Measurements from ENCODE around the gene NAP1L5.

The NAP1L5 gene

DNA sequence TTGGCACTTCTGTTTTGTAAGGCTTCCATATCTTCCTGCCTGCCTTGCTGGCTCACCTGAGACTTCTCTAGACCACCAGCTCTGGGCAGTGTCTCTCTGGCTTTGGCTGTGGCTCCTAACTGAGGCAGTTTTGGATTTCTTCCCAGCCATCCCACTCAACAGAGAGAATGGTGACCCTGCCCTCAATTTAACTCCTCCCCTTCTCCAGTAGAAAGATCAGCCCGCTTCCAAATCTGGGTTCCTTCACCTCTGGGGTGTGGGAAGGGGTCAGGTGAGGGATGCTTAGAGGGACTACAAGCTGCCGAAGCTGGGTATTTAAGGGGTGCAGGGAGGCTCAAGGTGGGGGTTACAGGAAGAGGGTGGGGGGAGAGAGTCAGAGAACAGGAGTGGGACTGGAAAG lies 23.7 kb downstream of the NAP1L5 start:
- TF ChIP-seq, protein P1, sequence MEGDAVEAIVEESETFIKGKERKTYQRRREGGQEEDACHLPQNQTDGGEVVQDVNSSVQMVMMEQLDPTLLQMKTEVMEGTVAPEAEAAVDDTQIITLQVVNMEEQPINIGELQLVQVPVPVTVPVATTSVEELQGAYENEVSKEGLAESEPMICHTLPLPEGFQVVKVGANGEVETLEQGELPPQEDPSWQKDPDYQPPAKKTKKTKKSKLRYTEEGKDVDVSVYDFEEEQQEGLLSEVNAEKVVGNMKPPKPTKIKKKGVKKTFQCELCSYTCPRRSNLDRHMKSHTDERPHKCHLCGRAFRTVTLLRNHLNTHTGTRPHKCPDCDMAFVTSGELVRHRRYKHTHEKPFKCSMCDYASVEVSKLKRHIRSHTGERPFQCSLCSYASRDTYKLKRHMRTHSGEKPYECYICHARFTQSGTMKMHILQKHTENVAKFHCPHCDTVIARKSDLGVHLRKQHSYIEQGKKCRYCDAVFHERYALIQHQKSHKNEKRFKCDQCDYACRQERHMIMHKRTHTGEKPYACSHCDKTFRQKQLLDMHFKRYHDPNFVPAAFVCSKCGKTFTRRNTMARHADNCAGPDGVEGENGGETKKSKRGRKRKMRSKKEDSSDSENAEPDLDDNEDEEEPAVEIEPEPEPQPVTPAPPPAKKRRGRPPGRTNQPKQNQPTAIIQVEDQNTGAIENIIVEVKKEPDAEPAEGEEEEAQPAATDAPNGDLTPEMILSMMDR (IDR thresholded peaks at IDR 0.05; ENCODE audit: borderline replicate concordance, insufficient read depth, low read depth, low read length): no peak
- no peak overlapping the region for H3K4me3 ChIP-seq (ENCODE audit: low read depth, low read length)

DNA sequence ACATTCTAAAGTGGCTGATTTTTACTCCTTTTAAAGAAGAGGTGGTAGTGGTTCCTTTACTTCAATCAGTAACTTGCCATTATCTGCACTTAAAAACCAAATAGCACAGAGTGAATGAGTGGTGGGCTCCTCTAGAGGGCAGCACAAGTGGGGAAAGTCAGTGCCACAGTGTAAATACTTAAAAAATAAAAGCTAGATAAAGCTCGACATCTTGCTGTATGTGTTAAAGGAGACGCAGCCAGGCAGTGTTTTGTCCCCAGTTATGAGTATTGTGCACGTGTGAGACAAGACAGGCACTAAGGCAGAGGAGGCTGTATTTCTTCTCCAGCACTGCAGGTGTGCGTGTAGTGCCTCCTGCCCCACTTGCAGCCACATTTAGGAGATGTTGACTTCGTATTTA lies 24.6 kb downstream of the NAP1L5 start:
- TF ChIP-seq, protein P1 (IDR thresholded peaks at IDR 0.05; ENCODE audit: borderline replicate concordance, insufficient read depth, low read depth, low read length): peak; percentile 52
- H3K4me3 ChIP-seq (ENCODE audit: low read depth, low read length): no peak overlapping the region

DNA sequence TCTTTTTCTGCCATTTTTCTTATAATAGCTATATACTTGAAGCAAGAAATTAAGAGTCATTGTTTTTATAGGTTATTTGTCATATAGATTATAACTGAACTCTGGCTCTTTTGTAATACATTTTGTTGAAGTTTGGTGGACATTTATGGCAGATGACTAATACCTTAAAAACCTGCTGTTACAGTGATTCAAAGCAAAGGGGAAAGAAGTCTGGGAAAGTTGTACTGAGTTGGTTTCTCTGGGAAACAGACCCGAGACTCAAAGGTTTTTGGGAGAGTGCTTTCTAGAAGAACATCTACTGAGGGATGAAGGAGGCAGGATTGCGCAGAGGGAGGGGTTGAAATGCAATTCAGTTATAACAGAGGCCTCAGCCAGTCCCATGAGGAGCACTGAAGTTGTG lies 35.9 kb downstream of the NAP1L5 start:
- TF ChIP-seq, protein P1 (IDR thresholded peaks at IDR 0.05; ENCODE audit: borderline replicate concordance, insufficient read depth, low read depth, low read length): no peak
- no peak overlapping the region for H3K4me3 ChIP-seq (ENCODE audit: low read depth, low read length)

DNA sequence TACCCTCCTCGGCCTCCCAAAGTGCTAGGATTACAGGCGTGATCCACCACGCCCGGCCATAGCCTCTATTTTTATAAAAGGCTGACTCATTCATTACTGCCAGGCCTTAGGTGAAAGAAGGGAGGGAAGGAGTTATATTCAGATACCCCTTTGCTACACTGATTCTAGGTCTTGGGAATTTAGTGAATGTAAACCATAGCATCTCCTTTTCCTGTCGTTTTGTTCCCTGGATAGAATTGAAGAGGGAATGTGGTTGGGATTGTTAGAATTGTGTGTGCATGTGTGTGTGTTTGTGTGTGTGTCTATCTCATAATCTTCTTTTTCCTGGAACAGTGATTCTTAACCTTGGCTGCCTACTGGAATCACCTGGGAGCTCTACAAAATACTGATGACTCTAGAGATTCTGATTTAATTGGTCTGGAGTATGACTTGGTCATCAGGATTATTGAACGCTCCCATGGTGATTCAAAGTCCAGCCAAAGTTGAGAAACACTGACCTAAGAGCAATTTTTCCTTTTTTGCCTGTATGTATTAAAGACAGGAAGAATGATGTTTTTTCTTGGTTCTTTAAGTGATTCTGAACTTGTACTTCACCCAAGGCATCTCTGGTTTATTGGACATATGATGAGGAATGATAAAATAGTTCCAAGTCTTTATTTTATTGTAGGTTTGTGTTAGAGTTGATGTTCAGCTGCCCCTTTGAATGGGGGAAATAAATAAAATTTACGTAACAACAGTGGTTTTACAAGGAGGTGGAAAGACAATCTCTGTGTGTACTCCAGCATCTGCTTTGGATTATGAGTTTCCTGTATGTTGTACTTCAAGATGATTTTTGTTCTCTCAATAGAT lies 37.0 kb downstream of the NAP1L5 start:
- TF ChIP-seq, protein P1 (IDR thresholded peaks at IDR 0.05; ENCODE audit: borderline replicate concordance, insufficient read depth, low read depth, low read length): no peak
- H3K4me3 ChIP-seq (ENCODE audit: low read depth, low read length): no peak overlapping the region

DNA sequence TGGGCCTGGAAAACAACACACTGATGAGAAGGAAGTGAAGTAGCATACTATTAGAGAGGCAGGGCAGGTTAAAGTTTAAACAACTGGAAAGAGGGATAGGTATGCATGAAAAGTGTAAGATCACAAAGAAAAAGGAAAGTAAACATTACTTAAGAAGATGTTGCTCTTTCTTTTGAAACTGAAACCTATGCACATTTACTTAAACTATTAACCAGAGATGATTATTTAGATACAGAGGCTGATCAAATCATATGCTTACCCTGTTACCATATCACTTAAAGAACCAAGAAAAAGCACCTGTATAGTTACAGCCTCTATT lies 37.8 kb downstream of the NAP1L5 start:
- TF ChIP-seq, protein P1 (IDR thresholded peaks at IDR 0.05; ENCODE audit: borderline replicate concordance, insufficient read depth, low read depth, low read length): no peak
- H3K4me3 ChIP-seq (ENCODE audit: low read depth, low read length): no peak overlapping the region

DNA sequence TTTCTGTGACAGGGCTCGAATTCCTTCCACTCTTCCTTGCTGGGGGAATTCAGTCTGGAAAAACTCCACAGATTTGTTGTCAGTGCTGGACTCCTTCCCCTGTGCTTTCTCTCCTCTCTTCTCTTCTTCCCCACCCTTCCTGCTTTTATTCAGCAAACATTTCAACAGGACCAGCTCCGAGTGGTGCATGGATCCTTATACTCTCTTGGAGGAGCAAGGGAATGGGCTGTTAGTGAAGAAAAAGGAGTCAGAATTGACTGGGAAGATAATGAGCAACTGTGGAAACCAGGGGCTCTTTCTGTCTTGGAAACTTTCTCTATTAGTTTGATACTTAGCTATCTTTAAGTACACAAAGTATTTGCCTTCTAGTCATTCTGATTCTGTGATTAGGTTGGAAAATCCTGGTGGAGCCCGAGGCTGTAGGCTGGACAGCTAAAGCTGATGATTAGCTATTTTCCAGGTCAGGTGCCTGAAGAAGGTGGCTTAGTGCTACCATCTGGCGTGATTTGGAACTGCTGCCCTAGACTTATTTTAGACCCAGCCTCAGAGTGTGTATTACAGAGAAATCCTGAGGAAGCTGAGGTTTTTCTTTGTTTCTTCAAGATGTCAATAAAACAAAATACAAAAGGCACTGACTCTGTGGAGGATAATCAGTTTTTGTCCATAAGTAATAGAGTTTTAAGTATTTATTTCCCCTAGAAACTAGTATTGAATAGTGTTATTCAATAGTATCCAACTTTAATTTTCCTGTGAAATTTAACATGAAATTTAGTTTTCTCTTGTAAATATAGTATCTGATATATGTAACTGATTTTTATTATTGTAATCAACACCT lies 38.4 kb downstream of the NAP1L5 start:
- TF ChIP-seq, protein P1 (IDR thresholded peaks at IDR 0.05; ENCODE audit: borderline replicate concordance, insufficient read depth, low read depth, low read length): peak; percentile 62; the same call in 1 of the 2 replicates
- H3K4me3 ChIP-seq (ENCODE audit: low read depth, low read length): no peak overlapping the region
